ENCODE results near the gene COG4. TPM values are rescaled to one million over a fixed set of nuclear protein-coding genes. Genes with fewer than 3 reads are reported as not detected.

Gene COG4
- total RNA-seq, 6 experiments from 2014 or later: 24.5 to 32.9 (median 30.7) TPM

GRCh38 chr16:70563636-70564035 lies 40.3 kb upstream of the COG4 start:
- Histone ChIP-seq H3K4me3 (no peak overlapping the region), H3K27ac (peak overlapping the region; percentile 57 to 89 (median 78)), H3K9me3 (no peaks in the 10 kb centered on the region), H3K36me3 (peaks cover 14 to 97% (median 71%) of the 10 kb centered on the region in 4 donors), H3K27me3 (no peaks in the 10 kb centered on the region), H3K4me1 (peaks cover 0 to 26% (median 0%) of the 10 kb centered on the region in 4 donors)
- TF ChIP-seq POLR2A (IDR thresholded peaks at IDR 0.05) (no peak), CTCF (IDR thresholded peaks at IDR 0.05) (no peak)
- ATAC-seq (peak; percentile 82 to 92 (median 85)), DNase-seq (peak in 1 of 3 donors; percentile 74)
- WGBS (ENCODE audit: insufficient coverage, low coverage, low lambda C conversion rate, missing lambda C conversion rate): 32% methylated on average over 7 of the region's 7 CpGs
- intact Hi-C loops (cut with DNase I): no loop called here

DNA sequence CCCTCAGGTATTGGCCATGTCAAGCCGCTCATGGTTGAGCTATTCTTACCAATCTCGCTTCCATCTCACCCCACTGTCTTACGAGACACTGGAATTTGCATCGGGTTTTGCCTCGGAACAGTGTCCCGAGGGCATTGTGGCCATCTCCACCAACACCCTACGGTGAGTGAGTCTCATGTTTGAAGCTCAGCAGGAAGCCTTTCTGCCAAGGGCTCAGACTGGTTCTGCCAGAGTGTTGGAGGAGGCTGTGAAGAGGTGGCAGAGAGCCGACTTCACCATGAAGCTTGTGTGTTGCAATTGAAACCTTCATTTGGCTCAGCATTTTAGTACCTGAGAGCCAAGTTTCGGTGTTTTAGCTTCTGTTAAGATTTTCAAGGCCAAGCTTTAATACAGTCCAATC lies 38.3 kb upstream of the COG4 start:
- H3K36me3 ChIP-seq: peaks cover 12 to 97% (median 67%) of the 10 kb centered on the region in 4 donors
- peak; percentile 51 to 81 (median 68) for DNase-seq
- peaks cover 0 to 26% (median 0%) of the 10 kb centered on the region in 4 donors for H3K4me1 ChIP-seq
- H3K27ac ChIP-seq: peak overlapping the region; percentile 14 to 89 (median 57)
- 65% methylated on average over 7 of the region's 9 CpGs for WGBS (ENCODE audit: insufficient coverage, low coverage, low lambda C conversion rate, missing lambda C conversion rate)
- no peaks in the 10 kb centered on the region for H3K27me3 ChIP-seq
- no peaks in the 10 kb centered on the region for H3K9me3 ChIP-seq
- H3K4me3 ChIP-seq: no peak overlapping the region
- TF ChIP-seq CTCF (IDR thresholded peaks at IDR 0.05) (no peak), POLR2A (IDR thresholded peaks at IDR 0.05) (no peak)
- peak; percentile 61 to 73 (median 70) for ATAC-seq
- intact Hi-C loops (cut with DNase I): no loop called here

DNA sequence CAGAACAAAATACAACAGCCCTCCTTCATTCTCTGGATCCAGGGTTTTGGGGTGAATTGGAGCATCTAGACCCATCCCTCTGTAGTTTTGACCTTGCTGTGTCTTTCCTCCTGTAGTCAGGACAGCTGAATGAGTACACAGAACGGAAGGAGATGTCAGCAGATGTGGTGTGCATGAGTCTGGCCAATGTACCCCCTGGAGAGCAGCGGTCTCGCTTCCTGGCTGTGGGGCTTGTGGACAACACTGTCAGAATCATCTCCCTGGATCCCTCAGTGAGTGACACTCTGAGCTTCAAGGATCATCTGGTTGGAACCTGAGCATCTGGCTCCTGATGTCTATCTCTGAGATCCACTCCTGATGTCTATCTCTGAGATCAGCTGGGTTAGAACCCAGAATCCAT lies 32.7 kb upstream of the COG4 start:
- H3K9me3 ChIP-seq: no peaks in the 10 kb centered on the region
- intact Hi-C loops (cut with DNase I): no loop called here
- no peak for ATAC-seq
- H3K27me3 ChIP-seq: no peaks in the 10 kb centered on the region
- 77% methylated on average over 3 of the region's 3 CpGs for WGBS (ENCODE audit: insufficient coverage, low coverage, low lambda C conversion rate, missing lambda C conversion rate)
- no peak for DNase-seq
- H3K36me3 ChIP-seq: peaks cover 2 to 96% (median 50%) of the 10 kb centered on the region in 4 donors
- TF ChIP-seq CTCF (IDR thresholded peaks at IDR 0.05) (no peak), POLR2A (IDR thresholded peaks at IDR 0.05) (no peak)
- no peak overlapping the region for H3K27ac ChIP-seq
- H3K4me3 ChIP-seq: no peak overlapping the region
- peaks cover 0 to under 1% (median 0%) of the 10 kb centered on the region in 4 donors for H3K4me1 ChIP-seq

GRCh38 chr16:70553645-70554044 lies 30.3 kb upstream of the COG4 start:
- H3K27ac ChIP-seq: no peak overlapping the region
- no peaks in the 10 kb centered on the region for H3K9me3 ChIP-seq
- no peak overlapping the region for H3K4me3 ChIP-seq
- DNase-seq (no peak), ATAC-seq (peak in 1 of 4 donors; percentile 31)
- intact Hi-C loops (cut with DNase I): no loop called here
- H3K27me3 ChIP-seq: no peaks in the 10 kb centered on the region
- TF ChIP-seq CTCF (IDR thresholded peaks at IDR 0.05) (no peak), POLR2A (IDR thresholded peaks at IDR 0.05) (no peak)
- H3K4me1 ChIP-seq: no peaks in the 10 kb centered on the region
- H3K36me3 ChIP-seq: peaks cover 6 to 98% (median 57%) of the 10 kb centered on the region in 4 donors

DNA sequence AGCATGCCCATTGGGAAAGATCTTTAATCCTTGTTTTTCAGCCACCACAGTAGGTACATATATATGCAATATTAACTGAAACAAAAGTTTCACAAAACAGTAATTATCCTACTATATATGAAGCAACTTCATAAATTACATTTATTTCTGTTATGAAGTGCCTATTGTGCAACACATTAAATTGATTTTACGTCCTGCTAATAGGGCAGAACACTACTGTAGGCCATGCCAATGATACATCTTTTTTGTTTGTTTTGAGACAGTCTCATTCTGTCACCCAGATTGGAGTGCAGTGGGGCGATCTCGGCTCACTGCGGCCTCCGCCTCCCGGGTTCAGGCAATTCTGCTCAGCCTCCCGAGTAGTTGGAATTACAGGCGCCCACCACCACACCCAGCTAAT lies 29.3 kb upstream of the COG4 start:
- DNase-seq: no peak
- peaks cover 6 to 98% (median 56%) of the 10 kb centered on the region in 4 donors for H3K36me3 ChIP-seq
- WGBS (ENCODE audit: insufficient coverage, low coverage, low lambda C conversion rate, missing lambda C conversion rate): 88% methylated on average over 8 of the region's 8 CpGs
- no peaks in the 10 kb centered on the region for H3K4me1 ChIP-seq
- intact Hi-C loops (cut with DNase I): no loop called here
- H3K27me3 ChIP-seq: no peaks in the 10 kb centered on the region
- no peak overlapping the region for H3K4me3 ChIP-seq
- H3K9me3 ChIP-seq: no peaks in the 10 kb centered on the region
- TF ChIP-seq POLR2A (IDR thresholded peaks at IDR 0.05): no peak
- TF ChIP-seq CTCF (IDR thresholded peaks at IDR 0.05): no peak
- peak in 2 of 4 donors; percentile 47 to 69 for ATAC-seq
- no peak overlapping the region for H3K27ac ChIP-seq
